Adrenal gland (tissue), 12 donors: ENCODE data around the gene PRKCQ. TPM values are rescaled to one million over a fixed set of nuclear protein-coding genes. Genes with fewer than 3 reads are reported as not detected.
"Not testable (repeated sequence)": the region's sequence is repeated elsewhere in the genome, so short reads cannot be mapped to it uniquely, and the experiment has no call there.

Experiments
- DNase-seq, 7 donors: peaks; one replicate each; pipeline ENCODE4 v3.0.0-alpha.2; 2019 to 2020
- H3K27ac ChIP-seq, 5 donors: fragments of 200-600 bp; sonication (generic) in 4 of 5; 1 replicate in 3 of 5; 2 replicates in 2 of 5; pipeline versions ENCODE4 v1.5.1 to v1.8.0; 2016 to 2020; ENCODE audit warnings: mild to moderate bottlenecking in 1 of 5
- H3K27me3 ChIP-seq: fragments of 200-600 bp; 2 replicates; pipeline ENCODE4 v1.8.0; 2021
- H3K36me3 ChIP-seq, 2 donors: fragments of 200-600 bp; replicated peaks in 1 of 2; 1 replicate in 1 of 2; 2 replicates in 1 of 2; pipeline versions ENCODE4 v1.5.1 to v1.8.0; 2018 to 2022
- H3K4me1 ChIP-seq, 2 donors: fragments of 200-600 bp; replicated peaks in 1 of 2; 1 replicate in 1 of 2; 2 replicates in 1 of 2; pipeline versions ENCODE4 v1.5.1 to v1.8.0; 2018 to 2021
- H3K4me3 ChIP-seq, 4 donors: fragments of 200-600 bp; sonication (generic) in 3 of 4; one replicate each; pipeline ENCODE4 v1.5.1; 2016 to 2018
- H3K9me3 ChIP-seq, 3 donors: fragments of 200-600 bp; sonication (generic) in 1 of 3; replicated peaks in 1 of 3; 1 replicate in 2 of 3; 2 replicates in 1 of 3; pipeline versions ENCODE4 v1.5.1 to v1.8.0; 2016 to 2021
- POLR2A ChIP-seq, 2 donors: fragments of 450-650 bp; IDR thresholded peaks; one replicate each; pipeline ENCODE4 v1.6.1; 2017; ENCODE audit warnings: antibody characterized with exemption in 2 of 2, mild to moderate bottlenecking in 2 of 2, moderate library complexity in 1 of 2
- WGBS, 4 donors: extraction: QIAGEN DNeasy Blood & Tissue Kit in 2 of 4; methylation state at CpG; one replicate each; pipeline versions ENCODE4 v1.1.5 to v1.1.7; 2013 to 2017; 5-methylcytosine and 5-hydroxymethylcytosine counted together
- intact Hi-C, 2 donors: fragments of 100-400 bp; cut with DNase I; formaldehyde crosslinking; loops; one replicate each; pipeline versions ENCODE4 v1.14.1 to v1.15.0; 2022 to 2023
- polyA plus RNA-seq, 3 donors: library from polyadenylated mRNA; stranded (reverse); fragments of 200-250 nt in 2 of 3; fragments of 350-450 nt in 1 of 3; fragmentation: Illumina TruSeq in 1 of 3; extraction: RNeasy Lipid Tissue Mini Kit (QIAGEN cat#74804) in 1 of 3; gene quantifications; one replicate each; pipeline ENCODE4 v1.2.3, GENCODE V29; 2013 to 2014
- total RNA-seq, 9 donors: library from RNA; depleted of rRNA in 4 of 9; stranded (reverse); fragments of >200 nt in 4 of 9; fragments of 120-200 nt in 1 of 9; fragmentation: NEBNext Ultra II Directional in 1 of 9; extraction: Animal tissue kit (Norgen Biotek cat#: 25700) in 1 of 9; gene quantifications; one replicate each; pipeline versions ENCODE4 v1.1.0 to v1.2.4, GENCODE V29; 2013 to 2023
- TF ChIP-seq, protein P1 (sequence below), 6 experiments: fragments of 450-650 bp in 4 of 6; fragments of 200-600 bp in 2 of 6; sonication (generic) in 1 of 6; IDR thresholded peaks; 1 replicate in 5 of 6; 2 replicates in 1 of 6; pipeline versions ENCODE4 v1.5.1 to v1.8.0; 2016 to 2021; ENCODE audit warnings: antibody characterized with exemption in 6 of 6, mild to moderate bottlenecking in 2 of 6, moderate library complexity in 1 of 6
- donor health status: healthy with polysubstance abuse.
- donor health status: Bipolar disorder and iron deficiency.
- donor health status: DM: yes; HTN: yes; CAD: no.
- donor health status: DM: no; HTN: no; CAD: no.
- donor health status: DM: no; HTN: no; CAD: no.
- donor health status: DM: yes; HTN: yes; CAD: no.

PRKCQ gene
- total and polyA plus RNA-seq, 12 donors = 0.39 to 1.6 (median 0.68) TPM

DNA sequence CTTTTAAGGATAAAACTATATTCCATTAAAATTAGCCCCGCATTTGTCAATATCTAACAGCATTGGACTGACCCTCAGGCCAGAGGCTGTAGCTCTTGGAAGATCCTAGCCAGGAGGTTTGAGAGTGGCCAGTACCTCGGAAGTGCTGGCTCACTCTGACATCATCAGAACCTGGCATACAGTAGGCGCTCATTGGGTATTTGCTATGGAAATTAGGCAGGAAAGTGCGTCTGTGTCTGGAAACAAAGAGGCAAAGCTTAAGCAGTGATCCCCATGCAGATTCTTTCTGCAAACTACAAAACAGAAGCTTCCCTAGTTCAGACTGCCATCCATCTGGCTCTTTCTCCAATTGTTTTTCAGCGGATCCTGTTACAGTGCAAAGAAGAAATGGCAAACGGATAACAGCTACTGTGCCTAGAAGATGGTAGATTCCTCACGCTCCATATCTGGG, 1.7 kb upstream of the PRKCQ start:
- WGBS, 4 donors = 79 to 87% (median 85%) methylated on average over 7 of the region's 7 CpGs
- no peak for DNase-seq
- Histone ChIP-seq H3K4me1 (peaks cover 0 to 4% of the 10 kb centered on the region in 2 donors), H3K27ac (no peak overlapping the region), H3K4me3 (no peak overlapping the region), H3K27me3 (peaks cover 5% of the 10 kb centered on the region), H3K36me3 (no peaks in the 10 kb centered on the region), H3K9me3 (no peaks in the 10 kb centered on the region)
- TF ChIP-seq, protein P1, sequence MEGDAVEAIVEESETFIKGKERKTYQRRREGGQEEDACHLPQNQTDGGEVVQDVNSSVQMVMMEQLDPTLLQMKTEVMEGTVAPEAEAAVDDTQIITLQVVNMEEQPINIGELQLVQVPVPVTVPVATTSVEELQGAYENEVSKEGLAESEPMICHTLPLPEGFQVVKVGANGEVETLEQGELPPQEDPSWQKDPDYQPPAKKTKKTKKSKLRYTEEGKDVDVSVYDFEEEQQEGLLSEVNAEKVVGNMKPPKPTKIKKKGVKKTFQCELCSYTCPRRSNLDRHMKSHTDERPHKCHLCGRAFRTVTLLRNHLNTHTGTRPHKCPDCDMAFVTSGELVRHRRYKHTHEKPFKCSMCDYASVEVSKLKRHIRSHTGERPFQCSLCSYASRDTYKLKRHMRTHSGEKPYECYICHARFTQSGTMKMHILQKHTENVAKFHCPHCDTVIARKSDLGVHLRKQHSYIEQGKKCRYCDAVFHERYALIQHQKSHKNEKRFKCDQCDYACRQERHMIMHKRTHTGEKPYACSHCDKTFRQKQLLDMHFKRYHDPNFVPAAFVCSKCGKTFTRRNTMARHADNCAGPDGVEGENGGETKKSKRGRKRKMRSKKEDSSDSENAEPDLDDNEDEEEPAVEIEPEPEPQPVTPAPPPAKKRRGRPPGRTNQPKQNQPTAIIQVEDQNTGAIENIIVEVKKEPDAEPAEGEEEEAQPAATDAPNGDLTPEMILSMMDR (IDR thresholded peaks at IDR 0.05) = no peak
- no peak for TF ChIP-seq POLR2A (IDR thresholded peaks at IDR 0.05)
- intact Hi-C loops = no loop called here

DNA sequence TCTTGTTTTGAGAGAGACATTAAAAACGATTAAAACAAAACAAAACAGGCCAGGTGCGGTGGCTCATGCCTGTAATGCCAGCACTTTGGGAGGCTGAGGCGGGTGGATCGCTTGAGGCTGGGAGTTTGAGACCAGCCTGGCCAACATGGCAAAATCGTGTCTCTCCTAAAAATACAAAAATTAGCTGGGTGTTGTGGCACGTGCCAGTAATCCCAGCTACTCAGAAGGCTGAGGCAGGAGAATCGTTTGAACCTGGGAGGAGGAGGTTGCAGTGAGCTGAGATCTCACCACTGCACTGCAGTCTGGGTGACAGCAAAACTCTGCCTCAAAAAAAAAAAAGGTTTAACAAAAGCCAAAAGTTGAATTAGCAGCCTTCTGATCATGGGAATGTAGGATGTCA, 1.1 kb upstream of the PRKCQ start:
- H3K36me3 ChIP-seq, H3K27me3 ChIP-seq, intact Hi-C loops, DNase-seq, H3K27ac ChIP-seq, H3K4me1 ChIP-seq, H3K9me3 ChIP-seq: not testable (repeated sequence)
- H3K4me3 ChIP-seq = peak overlapping the region in 2 of 4 donors; percentile 69 to 75
- 47 to 57% (median 53%) methylated on average over 7 of the region's 7 CpGs for WGBS, 4 donors

- WGBS, 4 donors = 2 to 14% (median 2%) methylated on average over 13 to 56 of the region's 56 CpGs
- Histone ChIP-seq H3K4me1 (peaks cover 0 to 4% of the 10 kb centered on the region in 2 donors), H3K9me3 (no peaks in the 10 kb centered on the region), H3K27me3 (peaks cover 5% of the 10 kb centered on the region), H3K36me3 (no peaks in the 10 kb centered on the region), H3K27ac (peak overlapping the region in 3 of 5 donors; percentile 53 to 63 (median 61)), H3K4me3 (peak overlapping the region in 3 of 4 donors; percentile 22 to 75 (median 69))
- DNase-seq = peak; percentile 52 to 80 (median 72)
- TF ChIP-seq, protein P1 (IDR thresholded peaks at IDR 0.05) = peak in 3 of 6 experiments; percentile 65 to 72 (median 69)
- TF ChIP-seq POLR2A (IDR thresholded peaks at IDR 0.05) = peak in 1 of 2 donors; percentile 41
- intact Hi-C loops = no loop called here
These were observed 378 bp upstream of the PRKCQ start for GRCh38 chr10:6580279-6581029.

- 16 to 27% (median 20%) methylated on average over 14 to 16 of the region's 16 CpGs for WGBS, 4 donors
- no peaks in the 10 kb centered on the region for H3K9me3 ChIP-seq
- DNase-seq = no peak
- H3K27me3 ChIP-seq = peaks cover 5% of the 10 kb centered on the region
- intact Hi-C loops = no loop called here
- H3K4me3 ChIP-seq = peak overlapping the region in 2 of 4 donors; percentile 37 to 69
- no peak for TF ChIP-seq POLR2A (IDR thresholded peaks at IDR 0.05)
- TF ChIP-seq, protein P1 (IDR thresholded peaks at IDR 0.05) = no peak
- no peak overlapping the region for H3K27ac ChIP-seq
- H3K36me3 ChIP-seq = no peaks in the 10 kb centered on the region
- H3K4me1 ChIP-seq = peaks cover 0 to 4% of the 10 kb centered on the region in 2 donors
These were observed 733 bp downstream of the PRKCQ start for GRCh38 chr10:6579183-6579903.
